ENCODE measurements around the gene TCEA2. TPM values are rescaled to one million over a fixed set of nuclear protein-coding genes. Genes with fewer than 3 reads are reported as not detected.

The TCEA2 gene
- total and polyA plus RNA-seq, 2 experiments from 2014 or later, result 96.0 to 169 TPM

DNA sequence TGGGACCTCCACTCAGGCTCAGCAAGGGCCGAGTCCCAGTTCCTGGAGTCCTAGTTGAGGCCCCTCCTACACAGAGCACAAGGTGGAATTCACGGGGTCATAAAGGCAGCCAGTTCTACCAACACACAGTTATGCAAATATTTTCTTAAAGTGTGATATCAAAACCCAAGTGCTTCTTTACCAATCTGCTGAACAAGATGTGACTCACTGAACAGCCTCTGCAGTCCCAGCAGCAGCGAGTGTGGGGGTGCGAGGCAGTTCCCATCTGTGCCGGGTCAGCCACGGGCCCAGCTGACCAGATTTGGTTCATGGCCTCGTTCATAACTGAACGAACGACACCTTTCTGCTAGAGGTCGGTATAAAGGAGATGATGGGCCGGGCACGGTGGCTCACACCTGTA is 4.5 kb upstream of the TCEA2 start:
- TF ChIP-seq, protein P1, sequence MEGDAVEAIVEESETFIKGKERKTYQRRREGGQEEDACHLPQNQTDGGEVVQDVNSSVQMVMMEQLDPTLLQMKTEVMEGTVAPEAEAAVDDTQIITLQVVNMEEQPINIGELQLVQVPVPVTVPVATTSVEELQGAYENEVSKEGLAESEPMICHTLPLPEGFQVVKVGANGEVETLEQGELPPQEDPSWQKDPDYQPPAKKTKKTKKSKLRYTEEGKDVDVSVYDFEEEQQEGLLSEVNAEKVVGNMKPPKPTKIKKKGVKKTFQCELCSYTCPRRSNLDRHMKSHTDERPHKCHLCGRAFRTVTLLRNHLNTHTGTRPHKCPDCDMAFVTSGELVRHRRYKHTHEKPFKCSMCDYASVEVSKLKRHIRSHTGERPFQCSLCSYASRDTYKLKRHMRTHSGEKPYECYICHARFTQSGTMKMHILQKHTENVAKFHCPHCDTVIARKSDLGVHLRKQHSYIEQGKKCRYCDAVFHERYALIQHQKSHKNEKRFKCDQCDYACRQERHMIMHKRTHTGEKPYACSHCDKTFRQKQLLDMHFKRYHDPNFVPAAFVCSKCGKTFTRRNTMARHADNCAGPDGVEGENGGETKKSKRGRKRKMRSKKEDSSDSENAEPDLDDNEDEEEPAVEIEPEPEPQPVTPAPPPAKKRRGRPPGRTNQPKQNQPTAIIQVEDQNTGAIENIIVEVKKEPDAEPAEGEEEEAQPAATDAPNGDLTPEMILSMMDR (IDR thresholded peaks at IDR 0.05; ENCODE audit: low read depth, low read length), result no peak
- H3K4me3 ChIP-seq, result no peak overlapping the region
- H3K27me3 ChIP-seq, result no peaks in the 10 kb centered on the region
- peaks cover 10% of the 10 kb centered on the region for H3K4me1 ChIP-seq (ENCODE audit: low read depth)
- DNase-seq (ENCODE audit: low read depth in 1 of 2, low spot score in 1 of 2), result no peak
- no peaks in the 10 kb centered on the region for H3K36me3 ChIP-seq
- H3K9me3 ChIP-seq (ENCODE audit: low read depth), result no peaks in the 10 kb centered on the region
- H3K27ac ChIP-seq, result no peak overlapping the region

DNA sequence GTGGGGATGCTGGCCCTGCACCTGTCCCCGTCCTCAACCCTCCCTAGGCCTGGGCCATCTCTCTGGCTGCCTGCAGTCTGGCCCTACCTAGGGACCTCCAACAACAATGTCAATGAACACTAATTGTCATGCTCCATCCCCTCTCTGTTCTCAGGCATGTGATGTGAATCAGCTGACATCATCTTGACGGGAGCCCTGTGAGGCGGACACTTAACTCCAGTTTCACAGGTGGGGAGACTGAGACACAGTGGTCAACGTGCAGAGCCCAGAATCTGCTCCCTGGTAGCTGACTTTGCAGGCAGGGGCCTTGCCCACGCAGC is 762 bp upstream of the TCEA2 start:
- no peaks in the 10 kb centered on the region for H3K9me3 ChIP-seq (ENCODE audit: low read depth)
- H3K4me1 ChIP-seq (ENCODE audit: low read depth), result peaks cover 10% of the 10 kb centered on the region
- no peak for DNase-seq (ENCODE audit: low read depth in 1 of 2, low spot score in 1 of 2)
- H3K27me3 ChIP-seq, result no peaks in the 10 kb centered on the region
- peak overlapping the region; percentile 94 for H3K27ac ChIP-seq
- H3K4me3 ChIP-seq, result peak overlapping the region; percentile 88
- TF ChIP-seq, protein P1 (IDR thresholded peaks at IDR 0.05; ENCODE audit: low read depth, low read length), result no peak
- H3K36me3 ChIP-seq, result no peaks in the 10 kb centered on the region

DNA sequence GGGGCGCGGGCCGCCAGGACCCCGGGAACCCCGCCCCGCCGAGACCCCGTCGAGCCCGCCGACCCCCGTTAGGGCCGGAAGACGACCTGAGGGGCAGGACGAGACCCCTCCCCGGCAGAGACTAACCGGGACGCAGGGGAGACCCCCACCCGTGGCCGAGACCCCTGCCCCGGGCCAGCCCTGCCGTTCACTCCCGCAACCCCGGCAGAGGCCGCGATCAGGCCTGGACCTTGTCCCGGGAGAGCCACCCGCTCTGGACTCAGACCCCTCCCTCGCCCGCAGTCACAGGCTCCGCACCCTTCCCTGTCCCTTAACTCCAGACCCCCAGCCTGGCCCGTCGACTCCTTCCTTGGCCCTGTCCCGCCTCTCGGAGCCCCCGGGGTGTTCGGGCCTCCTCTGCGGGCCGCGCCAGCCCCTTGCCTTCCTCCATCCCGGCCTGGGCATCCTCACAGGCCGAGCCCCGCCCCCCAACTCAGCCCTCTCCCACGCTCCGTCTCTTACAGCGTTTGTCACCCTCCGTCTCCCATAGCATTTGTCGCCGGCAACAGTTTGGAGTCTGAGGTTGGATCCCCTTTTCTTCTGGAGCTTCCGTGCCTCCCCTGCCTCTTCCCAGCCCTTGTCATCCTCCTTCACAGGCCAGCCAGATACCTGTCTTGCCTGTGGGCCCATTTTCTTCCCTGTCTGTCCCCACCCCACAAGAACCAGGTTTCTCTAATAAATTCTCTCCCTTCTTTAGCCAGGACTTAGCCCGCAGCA is 569 bp downstream of the TCEA2 start:
- Histone ChIP-seq H3K4me1 (ENCODE audit: low read depth) (peaks cover 10% of the 10 kb centered on the region), H3K36me3 (no peaks in the 10 kb centered on the region), H3K27me3 (no peaks in the 10 kb centered on the region), H3K27ac (no peak overlapping the region), H3K9me3 (ENCODE audit: low read depth) (no peaks in the 10 kb centered on the region), H3K4me3 (peak overlapping the region; percentile 88)
- DNase-seq (ENCODE audit: low read depth in 1 of 2, low spot score in 1 of 2), result peak in 1 of 2 donors; percentile 54
- TF ChIP-seq, protein P1 (IDR thresholded peaks at IDR 0.05; ENCODE audit: low read depth, low read length), result no peak

DNA sequence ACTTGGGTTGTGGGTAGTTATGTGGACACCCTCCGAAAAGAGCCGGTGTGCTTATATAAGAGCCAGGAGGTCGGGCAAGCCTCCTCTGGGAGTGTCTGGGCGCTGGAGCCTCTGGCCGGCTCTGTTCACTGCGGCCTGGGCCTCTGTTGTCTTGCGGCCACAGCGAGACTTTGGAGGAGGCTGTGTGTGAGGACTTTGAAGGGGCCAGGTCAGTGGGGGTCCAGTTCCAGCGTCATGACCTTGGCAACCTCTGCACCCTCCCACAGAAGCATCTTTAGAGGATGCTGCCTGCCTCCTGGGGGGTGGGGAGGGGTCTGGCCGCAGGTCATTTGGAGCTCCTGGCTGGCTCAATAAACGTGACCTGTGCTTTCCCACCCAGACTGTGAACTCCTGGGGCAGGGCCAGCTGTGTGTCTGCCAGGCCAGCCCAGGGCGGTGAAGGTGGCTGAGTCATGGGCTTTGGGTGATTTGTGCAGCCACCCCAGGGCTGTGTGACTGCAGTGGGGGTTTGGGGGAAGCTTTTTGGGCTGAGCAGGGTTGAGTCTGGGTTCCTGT is 1.2 kb downstream of the TCEA2 start:
- peak in 1 of 2 donors; percentile 57 for DNase-seq (ENCODE audit: low read depth in 1 of 2, low spot score in 1 of 2)
- H3K27me3 ChIP-seq, result no peaks in the 10 kb centered on the region
- peaks cover 10% of the 10 kb centered on the region for H3K4me1 ChIP-seq (ENCODE audit: low read depth)
- TF ChIP-seq, protein P1 (IDR thresholded peaks at IDR 0.05; ENCODE audit: low read depth, low read length), result no peak
- no peaks in the 10 kb centered on the region for H3K36me3 ChIP-seq
- H3K27ac ChIP-seq, result no peak overlapping the region
- peak overlapping the region; percentile 88 for H3K4me3 ChIP-seq
- H3K9me3 ChIP-seq (ENCODE audit: low read depth), result no peaks in the 10 kb centered on the region

DNA sequence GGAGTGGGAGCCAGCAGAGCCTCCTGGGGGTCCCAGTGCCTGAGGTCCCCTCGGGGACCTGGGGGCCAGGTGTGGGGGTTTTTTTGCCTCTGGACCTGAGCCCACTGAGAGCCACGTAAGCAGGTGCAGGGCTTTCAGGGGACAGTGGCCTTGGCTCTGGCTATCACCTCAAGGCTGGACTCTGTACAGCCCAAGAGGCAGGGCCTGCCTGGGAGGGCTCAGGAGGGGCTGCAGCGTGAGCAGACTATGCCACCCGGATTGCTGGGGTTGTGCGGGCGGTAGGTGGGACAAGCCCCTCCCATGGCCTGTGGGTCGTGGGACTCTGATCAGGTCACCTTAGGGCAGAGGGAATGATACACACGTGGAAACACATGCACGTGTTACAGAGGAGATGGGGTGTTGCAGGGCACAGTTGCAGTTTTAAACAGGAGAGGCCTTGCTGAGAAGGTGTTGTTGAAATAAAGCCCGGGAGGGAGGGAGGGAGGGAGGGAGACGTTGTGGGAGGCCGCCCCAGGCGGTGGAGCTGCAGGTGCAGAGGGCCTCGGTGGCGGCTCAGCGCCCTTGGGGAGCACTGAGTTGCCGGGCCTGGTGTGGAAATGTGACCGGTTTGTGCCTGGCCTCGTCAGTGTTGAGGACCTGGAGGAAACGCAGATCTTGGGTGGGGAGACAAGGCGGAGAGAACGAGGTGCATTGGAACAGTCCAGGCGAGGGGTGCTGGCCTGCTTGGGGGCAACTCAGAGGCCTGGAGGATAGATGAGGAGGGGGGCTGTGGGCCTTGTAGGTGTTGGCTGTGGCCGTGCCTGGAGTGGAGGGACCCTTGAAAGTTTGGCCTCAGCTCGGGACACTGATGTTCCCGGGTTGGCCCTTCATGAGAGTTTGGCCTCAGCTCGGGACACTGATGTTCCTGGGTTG is 2.3 kb downstream of the TCEA2 start:
- no peak overlapping the region for H3K4me3 ChIP-seq
- H3K9me3 ChIP-seq (ENCODE audit: low read depth), result no peaks in the 10 kb centered on the region
- no peaks in the 10 kb centered on the region for H3K27me3 ChIP-seq
- no peak for DNase-seq (ENCODE audit: low read depth in 1 of 2, low spot score in 1 of 2)
- TF ChIP-seq, protein P1 (IDR thresholded peaks at IDR 0.05; ENCODE audit: low read depth, low read length), result no peak
- H3K27ac ChIP-seq, result no peak overlapping the region
- peaks cover 10% of the 10 kb centered on the region for H3K4me1 ChIP-seq (ENCODE audit: low read depth)
- H3K36me3 ChIP-seq, result peaks cover 2% of the 10 kb centered on the region

Measured in cardiac muscle cell (in vitro differentiated cells and primary cell).